Fibroblast of pulmonary artery (primary cell): Measurements from ENCODE around the gene TMEM126B.
"Not testable (repeated sequence)": the region's sequence is repeated elsewhere in the genome, so short reads cannot be mapped to it uniquely, and the experiment has no call there.

Experiments used
- DNase-seq: peaks from one replicate; pipeline ENCODE4 v3.0.0-alpha.2; 2010; ENCODE audit warnings: low read depth
- H3K4me3 ChIP-seq: replicated peaks from 2 replicates; pipeline ENCODE4 v1.5.1; 2011; ENCODE audit warnings: low read depth, mild to moderate bottlenecking, control low read depth, low read length, moderate library complexity
- CTCF ChIP-seq: IDR thresholded peaks from 2 replicates; pipeline ENCODE4 v1.5.1; 2011; ENCODE audit warnings: mild to moderate bottlenecking, control low read depth, low read length, inconsistent platforms; ENCODE audit errors: missing control alignments

Gene TMEM126B

GRCh38 chr11:85647604-85648299 lies 19.4 kb downstream of the TMEM126B start, which contains the start of gene TMEM126A:
Gene TMEM126A (plus strand): TSS chr11:85647967. CDS start chr11:85650256, 2,289 bp downstream.
- TF ChIP-seq CTCF: no peak
- DNase-seq: peak; percentile 82
- peak within 1 kb of the TSS; percentile 86 for H3K4me3 ChIP-seq

- no peak overlapping the region for H3K4me3 ChIP-seq
- TF ChIP-seq CTCF: no peak
- DNase-seq: no peak
Observed at GRCh38 chr11:85651118-85651517, 22.7 kb downstream of the TMEM126B start.

- TF ChIP-seq CTCF: no peak
- H3K4me3 ChIP-seq: no peak overlapping the region
- DNase-seq: no peak
Observed at GRCh38 chr11:85652786-85653447, 24.5 kb downstream of the TMEM126B start.

GRCh38 chr11:85654343-85654742 lies 25.9 kb downstream of the TMEM126B start:
- not testable (repeated sequence) for DNase-seq, H3K4me3 ChIP-seq

- no peak for DNase-seq
- H3K4me3 ChIP-seq: no peak overlapping the region
- TF ChIP-seq CTCF: no peak
Observed at GRCh38 chr11:85656777-85657176, 28.4 kb downstream of the TMEM126B start.

- TF ChIP-seq CTCF: no peak
- H3K4me3 ChIP-seq: no peak overlapping the region
- DNase-seq: peak; percentile 48
Observed at GRCh38 chr11:85658180-85658579, 29.8 kb downstream of the TMEM126B start.

GRCh38 chr11:85661972-85662664 lies 33.7 kb downstream of the TMEM126B start:
- DNase-seq: peak; percentile 39
- peak overlapping the region; percentile 79 for H3K4me3 ChIP-seq
- no peak for TF ChIP-seq CTCF
